Activated CD4-positive, alpha-beta T cell treated with anti-CD3 and anti-CD28 coated beads, Interleukin-2, Interleukin-4, amounts not matched to agents 100 ng/mL and 50 ng/mL, durations not matched to agents 16 hours and 8 hours (primary cell): ENCODE data around the gene CCDC50.
A peak's percentile ranks its signal among the peaks of the same experiment; 100 is the strongest.

Experiments
- DNase-seq: peaks from one replicate; pipeline ENCODE4 v3.0.0-alpha.2; 2020; ENCODE audit warnings: low spot score

The CCDC50 gene, protein sequence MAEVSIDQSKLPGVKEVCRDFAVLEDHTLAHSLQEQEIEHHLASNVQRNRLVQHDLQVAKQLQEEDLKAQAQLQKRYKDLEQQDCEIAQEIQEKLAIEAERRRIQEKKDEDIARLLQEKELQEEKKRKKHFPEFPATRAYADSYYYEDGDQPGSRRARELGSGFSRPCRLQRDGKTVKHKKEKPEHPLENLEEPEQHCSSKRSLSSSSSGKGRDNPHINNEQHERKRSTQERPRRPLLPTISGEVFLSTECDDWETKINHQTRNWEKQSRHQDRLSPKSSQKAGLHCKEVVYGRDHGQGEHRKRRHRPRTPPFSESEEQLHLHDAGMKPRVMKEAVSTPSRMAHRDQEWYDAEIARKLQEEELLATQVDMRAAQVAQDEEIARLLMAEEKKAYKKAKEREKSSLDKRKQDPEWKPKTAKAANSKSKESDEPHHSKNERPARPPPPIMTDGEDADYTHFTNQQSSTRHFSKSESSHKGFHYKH

DNA sequence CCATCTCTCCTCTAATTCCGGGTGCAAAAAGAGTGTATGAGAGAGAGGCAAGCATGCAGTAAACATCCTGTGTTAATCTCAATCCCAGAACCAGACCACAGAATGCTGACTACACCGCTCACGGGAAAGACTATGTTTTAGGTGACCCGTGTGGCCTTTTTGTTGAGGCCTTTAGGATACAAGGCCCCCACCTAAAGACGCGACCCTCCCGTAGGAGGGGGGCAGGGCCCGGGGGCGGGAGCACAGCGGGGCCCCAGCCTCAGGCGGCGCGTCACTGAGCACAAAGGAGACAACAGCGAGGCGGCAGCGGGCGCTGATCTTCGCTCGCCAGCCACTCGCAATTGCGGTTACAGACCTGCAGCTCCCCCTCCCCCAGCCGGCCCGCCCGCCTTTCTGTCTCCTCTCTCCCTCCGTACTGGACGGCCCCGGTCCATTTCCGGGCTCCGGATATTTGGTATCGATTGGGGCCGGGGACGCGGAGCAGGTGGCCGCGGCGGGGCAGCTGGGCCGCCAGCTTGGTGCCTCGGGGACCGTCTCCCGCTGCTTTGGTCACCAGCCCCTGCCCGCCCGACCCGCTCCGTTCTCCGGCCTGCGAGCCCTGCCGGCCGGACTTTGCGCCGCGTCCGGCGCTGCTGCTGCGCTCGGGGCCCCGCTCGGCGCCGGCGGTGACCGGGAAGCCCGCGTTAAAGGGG, at the start of gene CCDC50:
CCDC50 (plus strand) TSS at position 433 of the 692 bp plus-strand sequence. CDS start 281 bp downstream, outside the sequence.
- peak; percentile 52 for DNase-seq

DNA sequence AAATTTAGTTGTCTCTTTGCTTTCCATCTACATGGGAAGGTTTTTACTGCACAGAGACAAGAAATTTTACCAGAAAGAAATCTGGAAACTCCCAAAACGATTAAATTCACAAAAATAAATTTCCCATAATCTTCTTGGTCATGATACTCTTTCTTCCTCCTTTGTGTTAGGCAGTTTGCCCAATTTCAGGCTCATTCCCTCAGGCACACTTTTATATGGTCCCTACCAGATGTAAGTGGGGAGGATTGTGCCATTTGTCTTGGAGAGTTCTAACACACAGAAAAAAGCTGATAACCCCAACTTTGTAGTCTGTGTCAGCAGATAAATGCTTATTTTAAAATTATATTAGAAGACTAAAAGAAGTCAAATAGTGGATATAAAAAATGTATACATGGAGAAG, 49.1 kb upstream of the CCDC50 start:
- no peak for DNase-seq

DNA sequence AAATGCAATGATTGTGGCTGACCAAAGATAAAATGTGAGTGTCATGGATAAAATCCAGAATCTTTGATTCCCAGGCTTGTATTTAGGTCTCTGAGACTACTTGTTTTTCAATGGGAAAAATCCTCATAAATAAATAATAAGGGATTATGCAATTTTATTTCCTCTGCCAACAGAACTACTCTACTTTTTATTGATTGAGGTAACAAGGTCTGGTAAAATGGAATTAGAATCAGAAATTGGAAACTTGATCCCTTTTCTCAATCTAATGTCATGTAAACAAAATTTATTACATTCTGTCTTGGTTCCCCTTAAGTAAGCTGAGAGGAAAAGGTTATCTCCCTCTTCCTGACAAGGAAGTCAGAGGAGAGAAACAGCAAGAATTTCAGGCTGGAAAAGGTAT, 48.3 kb upstream of the CCDC50 start:
- no peak for DNase-seq

DNA sequence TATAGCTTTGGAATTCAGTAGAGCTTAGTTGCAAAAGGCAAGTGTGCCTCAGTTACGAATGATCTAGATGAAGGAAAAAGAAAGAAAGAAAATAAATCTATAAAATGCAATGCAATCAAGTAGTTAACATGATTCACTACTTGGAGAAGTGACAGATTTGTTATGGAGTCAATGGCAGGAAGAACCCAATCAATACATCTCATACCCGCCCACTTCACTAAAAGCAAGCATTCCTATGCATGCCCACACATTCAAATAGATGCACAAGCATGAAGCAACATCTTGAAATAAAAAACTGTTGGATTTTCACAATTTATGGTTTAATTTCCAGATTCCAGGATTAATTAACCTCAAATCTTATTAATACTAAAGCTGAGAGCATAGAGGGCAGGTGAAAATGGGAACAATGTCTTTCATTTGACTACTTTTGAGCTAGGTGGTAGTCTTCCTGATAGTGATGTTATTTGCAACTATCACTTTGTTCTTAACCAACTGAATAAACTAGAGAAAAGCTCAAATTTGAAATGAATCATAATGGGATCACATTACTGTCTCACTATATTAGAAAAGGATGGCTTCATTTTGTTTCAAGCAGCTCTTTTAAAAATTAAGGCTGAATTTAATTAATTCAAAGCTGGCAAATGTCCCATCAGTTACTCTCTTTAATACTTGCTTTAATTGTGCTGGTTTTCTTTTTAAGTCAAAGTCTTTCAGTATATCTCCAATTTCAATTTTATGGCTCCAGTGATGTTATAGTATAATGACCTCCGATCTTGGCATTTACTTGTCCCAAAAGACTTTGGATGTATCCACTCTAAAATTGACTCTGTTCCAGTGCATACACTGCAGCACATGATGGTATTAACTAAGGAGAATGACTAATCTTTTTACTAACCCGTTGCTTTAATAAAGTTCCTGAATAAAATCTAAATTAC, 46.7 kb upstream of the CCDC50 start:
- no peak for DNase-seq

DNA sequence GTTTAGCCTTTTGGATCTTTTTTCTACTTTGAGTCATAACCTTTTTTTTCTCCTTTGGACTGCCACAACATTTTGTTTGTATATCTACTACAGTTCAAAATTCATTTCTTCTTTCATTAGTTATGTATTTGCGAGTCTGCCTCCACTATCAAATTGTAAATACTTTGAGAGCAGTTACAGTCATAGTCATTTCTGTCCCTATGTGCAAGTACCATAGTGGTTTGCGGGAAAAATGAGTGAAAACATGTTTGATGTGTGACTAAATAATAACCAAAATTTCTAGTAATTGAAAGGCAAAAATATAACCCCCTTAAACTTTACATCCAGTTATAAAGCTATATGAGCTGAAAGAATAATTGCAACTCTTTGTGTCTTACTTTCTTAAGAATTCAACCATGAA, 45.8 kb upstream of the CCDC50 start:
- peak; percentile 27 for DNase-seq

DNA sequence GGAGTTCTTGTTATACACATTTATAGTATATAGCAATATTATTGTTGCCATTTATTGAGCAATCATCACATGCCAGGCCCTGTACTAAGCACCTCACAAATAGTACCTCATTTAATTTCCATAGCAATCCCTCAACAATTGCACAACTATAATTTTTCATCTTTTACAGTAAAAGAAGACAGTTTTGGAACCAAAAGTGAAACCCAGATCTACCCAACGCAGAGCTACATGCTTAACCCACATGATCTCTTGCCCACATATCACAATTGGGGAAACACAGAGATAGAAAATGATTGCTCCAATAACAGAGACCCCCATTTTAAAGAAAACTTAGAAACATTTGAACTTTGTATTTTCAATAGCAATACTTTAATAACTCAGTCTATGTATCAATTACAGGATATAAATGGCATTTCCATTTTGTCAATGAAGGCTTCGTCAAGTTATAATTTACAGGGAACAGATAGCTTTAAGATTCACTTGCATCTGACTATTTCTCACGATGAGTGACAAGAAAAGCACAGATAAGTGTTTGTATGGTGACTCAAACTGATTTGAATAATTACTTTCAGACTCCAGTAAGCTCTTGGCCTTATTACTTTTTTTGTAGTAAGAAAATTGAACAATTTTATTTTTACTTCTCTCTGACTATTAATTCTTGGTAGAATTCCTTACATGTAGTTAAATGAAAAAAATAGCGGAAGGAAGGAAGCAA, 38.7 kb upstream of the CCDC50 start:
- no peak for DNase-seq

DNA sequence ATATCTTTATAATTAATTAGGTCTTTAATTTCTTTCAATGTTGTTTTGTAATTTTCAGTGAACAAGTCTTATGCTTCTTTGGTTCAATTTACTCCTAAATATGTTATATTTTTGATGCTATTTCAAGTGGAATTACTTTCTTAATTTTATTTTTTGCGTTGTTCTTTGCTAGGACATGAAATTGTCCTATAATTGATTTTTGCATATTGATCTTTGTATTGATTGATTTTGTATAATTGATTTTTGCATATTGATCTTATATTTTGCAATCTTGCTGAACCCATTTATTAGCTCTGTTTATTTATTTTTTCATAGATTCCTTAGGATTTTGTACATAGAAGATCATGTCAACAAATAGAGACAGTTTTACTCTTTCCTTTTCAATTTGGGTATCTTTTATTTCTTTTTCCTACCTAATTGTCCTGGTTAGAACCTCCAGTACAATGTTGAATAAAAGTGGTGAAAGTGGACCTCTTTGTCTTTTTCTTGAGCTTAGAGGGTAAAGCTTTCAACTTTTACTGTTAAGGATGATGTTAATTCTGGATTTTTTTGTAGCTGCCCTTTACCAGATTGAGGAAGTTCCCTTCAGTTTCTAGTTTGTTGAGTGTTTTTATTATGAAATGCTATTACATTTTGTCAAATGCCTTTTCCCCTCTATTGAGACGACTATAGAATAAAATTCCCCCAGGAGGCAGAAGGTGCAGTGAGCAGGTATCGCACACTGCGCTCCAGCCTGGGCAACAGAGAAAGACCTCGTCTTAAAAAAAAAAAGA, 36.8 kb upstream of the CCDC50 start:
- DNase-seq: no peak

DNA sequence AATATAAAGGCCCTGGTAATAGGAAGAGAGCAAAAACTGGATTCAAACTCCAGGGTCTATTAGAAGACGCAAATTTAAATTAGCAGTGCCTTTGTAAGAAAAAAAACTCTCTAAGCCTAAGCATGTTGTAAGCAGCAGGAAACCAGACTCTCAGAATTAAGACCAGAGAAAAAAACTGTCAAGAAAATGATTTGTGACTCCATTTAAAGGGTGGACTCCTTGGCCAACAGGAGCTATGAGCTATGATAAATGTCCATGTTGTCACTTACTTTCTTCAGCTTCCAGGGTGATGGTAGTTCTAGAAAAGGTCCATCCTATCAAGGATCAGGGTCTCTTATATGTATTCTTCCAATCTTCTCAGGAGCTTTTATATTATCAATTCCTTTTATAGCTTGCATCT, 34.9 kb upstream of the CCDC50 start:
- DNase-seq: no peak

DNA sequence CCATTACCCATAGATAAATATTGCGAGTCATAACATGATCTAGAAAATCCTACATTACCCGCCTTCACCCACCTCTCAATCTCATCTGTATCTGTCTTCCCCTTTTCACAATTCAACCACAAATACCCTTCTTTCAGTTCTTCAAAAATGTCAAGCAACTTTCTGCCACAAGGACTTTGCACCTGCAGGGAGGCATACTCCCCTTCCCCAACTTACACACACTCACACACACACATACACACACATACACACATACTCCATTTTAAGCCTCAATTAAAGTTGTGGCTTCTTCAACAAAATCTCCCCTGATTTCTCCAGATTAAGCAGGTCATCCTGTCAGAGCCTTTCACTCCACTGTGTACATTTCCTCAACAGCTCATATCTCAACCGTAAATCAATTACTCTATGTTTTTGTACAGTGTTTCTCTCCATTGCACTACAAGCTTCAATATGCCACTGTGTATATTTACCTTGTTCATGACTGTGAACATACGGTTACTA, 33.1 kb upstream of the CCDC50 start:
- DNase-seq: no peak

DNA sequence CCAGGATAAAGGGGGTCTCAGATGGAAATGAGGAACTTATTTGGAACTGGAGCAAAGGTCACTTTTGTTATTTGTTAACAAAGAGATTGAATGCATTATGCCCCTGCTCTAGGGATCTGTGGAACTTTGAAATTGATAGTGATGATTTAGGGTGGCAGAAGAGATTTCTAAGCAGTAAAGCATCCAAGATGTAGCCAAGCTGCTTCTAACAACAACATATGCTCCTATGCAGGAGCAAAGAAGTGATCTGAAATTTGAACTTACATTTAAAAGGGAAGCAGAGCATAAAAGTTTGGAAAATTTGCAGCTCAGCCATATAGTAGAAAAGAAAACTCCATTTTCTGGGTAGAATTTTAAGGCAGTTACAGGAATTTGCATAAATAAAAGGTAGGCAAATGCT, 30.3 kb upstream of the CCDC50 start:
- DNase-seq: no peak

DNA sequence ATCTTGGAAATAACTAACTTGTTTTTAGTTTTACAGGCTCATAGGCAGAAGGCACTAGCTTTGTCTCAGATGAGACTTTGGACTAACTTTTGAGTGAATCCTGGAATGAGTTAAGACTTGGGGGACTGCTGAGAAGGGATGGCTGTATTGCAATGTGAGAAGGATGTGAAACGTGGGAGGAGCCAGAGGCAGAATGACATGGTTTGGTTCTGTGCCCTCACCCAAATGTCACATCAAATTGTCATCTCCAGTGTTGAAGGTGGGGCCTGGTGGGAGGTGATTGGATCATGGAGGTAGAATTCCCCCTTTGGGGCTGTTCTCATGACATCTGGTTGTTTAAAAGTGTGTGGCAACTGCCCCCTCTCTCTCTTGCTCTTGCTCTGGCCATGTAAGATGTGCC, 28.8 kb upstream of the CCDC50 start:
- DNase-seq: no peak

DNA sequence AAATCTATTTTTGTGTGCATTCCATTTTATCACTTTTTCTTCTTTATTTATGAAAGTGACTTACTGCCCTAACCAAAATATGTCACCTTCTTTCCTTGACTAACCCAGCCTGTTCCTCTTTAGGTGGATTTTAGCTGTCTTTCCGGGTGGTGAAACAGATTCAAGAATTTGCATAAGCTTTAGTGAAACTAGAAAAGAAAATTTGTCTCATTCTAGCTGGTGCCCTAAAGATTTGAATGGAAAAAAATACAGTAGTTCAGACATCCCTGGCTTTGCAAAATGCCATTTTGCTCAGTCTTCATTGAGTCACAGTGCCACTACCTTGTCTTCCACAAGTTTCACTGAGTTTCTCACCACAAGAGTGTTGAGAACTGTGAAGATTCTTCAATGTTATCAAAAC, 28.2 kb upstream of the CCDC50 start:
- DNase-seq: no peak

DNA sequence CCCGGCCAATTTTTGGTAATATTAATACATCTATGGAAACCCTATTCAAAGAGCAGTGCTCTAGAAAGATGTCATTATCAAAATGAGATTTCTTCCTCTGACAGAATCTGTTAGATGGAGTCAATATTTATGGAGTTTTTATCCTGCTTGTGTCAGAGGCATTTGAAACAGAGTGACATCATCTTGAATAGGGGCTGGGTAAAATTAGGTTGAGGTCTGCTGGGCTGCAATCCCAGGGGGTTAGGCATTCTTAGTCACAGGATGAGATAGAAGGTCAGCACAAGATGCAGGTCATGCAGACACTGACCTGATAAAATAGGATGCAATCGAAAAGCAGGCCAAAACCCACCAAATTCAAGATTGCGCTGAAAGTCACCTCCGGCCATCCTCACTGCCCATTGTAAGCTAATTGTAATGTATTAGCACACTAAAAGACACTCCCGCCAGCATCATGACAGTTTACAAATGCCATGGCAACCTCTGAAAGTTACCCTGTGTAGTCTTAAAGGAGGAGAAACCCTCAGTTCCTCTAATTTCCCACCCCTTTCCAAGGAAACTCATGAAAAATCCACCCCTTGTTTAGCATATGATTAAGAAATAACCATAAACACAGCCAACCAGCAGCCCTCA, 27.3 kb upstream of the CCDC50 start:
- DNase-seq: no peak

DNA sequence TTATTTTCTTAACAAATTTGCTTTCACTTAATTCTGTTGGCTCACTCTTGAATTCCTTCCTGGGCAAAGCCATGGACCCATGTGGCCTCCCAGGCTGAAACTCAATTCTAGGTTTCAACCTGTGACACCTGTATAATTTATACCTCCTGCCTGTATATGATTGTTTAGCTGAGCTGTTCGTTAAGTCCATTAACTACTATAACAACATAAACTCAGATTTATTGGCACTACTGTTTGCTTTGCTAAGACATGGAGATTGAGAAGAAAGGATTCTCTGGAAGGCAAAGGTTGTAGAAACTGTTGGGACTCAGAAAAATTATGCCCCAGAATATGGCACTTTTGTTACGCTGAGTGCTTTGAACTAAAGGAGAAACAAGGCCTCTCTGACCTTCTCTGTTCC, 26.7 kb upstream of the CCDC50 start:
- no peak for DNase-seq

DNA sequence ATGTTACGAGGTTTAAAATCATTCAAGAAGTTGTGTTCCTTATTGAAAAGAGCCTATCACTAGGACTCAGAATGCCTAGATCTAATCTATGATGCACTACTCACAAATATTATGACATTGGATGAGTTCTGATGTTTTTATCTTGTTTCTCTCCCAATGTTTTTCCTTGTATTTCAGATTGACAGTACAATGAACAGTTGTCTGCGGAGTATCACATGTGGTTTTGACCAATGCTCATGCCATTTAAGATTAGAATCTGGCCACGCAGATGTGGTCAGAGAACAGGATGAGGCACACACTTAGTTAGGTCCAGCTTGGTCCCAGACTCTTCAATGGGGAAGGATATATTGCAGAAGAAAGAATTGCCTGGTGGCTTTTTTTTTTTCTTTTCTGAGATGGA, 25.6 kb upstream of the CCDC50 start:
- no peak for DNase-seq

DNA sequence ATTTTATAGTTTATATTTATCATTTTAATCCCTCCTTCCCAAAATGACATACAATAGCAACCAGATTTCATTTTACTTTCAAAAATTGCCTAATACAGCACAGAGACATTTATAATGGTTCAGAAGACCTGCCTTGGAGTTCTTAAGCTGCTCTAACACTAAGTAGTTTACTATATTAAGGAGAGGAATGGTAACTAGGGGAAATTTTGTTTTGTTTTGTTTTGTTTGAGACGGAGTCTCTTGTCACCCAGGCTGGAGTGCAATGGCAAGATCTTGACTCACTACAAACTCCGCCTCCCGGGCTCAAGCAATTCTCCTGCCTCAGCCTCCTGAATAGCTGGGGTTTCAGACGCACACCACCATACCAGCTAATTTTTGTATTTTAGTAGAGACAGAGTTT, 22.8 kb upstream of the CCDC50 start:
- DNase-seq: no peak

DNA sequence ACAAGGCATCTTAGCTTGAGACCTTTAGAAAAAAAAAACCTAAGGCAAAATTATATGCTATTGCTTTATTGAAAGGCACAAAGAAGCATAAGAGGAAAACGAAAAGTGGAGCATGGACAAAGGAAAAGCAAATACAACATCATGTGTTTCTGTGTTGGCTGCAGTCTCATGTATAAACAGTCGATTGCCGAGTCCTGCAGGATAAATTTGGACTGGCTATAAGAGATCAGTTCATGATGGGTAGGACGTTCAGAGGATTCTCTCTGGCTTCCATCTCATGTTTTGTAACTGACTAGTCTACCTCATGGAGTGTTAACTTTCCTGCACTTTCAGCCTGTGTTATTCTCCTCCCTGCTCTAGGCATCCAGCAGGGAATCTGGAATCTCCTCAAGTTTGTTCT, 21.9 kb upstream of the CCDC50 start:
- DNase-seq: no peak

DNA sequence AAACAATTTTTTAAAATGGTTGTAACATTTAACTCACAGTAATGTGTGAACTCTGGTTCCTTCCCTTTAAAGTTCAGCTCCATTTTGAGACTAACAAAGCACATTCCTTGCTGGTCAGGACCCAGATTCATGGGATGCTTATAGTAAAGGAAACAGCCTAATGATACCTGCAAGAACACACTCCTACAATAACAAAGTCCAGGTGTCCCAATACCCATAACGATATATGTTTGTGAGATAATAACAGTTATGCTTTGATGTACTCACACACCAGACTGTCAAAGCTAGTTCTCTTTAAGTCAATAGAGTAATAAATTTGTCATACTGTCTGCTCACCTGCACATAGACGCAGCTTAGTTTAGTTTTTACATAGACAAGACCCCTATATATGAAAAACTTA, 15.9 kb upstream of the CCDC50 start:
- no peak for DNase-seq

DNA sequence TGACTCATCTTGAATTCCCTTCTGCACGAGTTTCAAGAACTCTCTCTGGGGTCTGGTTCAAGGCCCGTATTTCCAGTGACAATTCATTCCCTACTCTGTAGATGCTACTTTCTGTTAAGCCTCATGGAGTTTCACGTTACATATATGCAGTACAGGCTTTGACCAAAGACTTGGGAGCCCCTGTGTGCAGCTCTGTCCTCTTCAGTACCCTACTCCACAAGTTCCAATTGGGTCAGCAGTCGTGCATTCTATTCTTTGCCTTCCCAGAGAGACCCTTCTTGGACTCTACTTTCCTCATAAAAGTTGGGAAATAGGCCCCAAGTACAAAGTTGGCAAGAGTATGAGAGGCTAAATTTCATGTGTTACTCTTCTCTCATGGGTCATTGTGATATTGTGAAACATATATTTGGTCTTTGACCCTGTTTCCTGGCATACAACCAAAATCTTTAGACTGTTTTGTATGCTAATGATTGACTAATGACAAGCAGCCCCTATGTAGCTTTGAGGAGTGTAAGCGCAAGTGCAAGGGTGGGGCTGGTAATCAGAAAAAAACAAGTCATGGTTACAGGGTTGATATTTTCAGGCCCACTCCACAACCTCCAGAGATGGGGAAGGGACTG, 15.0 kb upstream of the CCDC50 start:
- DNase-seq: no peak
